ENCODE data around the gene EIF3I.

EIF3I gene

DNA sequence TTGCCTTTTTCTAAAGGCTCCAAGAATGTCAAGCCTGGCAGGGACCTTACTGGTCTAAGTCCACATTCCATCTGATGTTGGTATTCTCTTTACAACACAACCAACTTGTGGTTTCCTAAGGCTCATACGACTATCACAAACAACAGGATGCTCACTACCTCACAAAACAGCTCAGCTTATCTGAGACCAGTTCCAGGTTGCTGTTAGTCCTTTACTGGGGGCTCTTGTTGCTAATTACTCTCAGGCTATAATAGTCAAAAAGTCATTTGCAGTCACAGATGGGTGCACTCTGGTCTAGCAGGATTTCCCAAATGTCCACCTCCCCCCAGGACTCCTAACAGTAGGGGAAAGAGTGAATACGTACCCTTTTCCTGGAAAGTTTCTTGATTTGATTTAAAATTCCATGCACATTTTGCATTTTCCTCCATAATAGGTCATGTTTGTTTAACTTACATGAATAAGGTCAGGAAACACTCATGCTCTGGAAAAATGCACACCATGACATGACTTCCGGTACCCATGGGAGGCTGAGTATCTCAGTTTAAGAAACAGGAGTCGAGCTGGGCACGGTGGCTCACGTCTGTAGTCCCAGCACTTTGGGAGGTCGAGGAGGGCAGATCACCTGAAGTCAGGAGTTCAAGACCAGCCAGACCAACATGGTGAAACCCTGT, 44.8 kb downstream of the EIF3I start:
- no peak for DNase-seq (ENCODE audit: low read depth)

DNA sequence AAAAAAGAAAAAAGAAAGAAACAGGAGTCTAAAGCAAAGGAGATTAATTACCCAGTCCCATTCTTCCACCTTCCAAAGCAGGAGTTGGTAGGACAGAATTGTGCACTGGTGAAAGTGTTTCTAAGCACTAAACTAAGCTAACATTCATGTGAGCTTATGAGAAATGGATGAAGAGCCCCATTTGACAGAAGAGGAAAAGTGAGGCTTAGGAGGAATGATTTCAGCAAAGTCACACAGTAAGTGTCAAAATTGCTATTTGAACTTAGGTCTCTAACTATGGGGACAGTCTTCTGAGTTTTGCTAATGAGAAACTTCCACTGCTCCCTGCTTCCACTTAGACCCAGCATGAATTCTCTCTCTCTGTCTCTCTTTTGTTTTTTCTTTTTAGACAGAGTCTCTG, 47.5 kb downstream of the EIF3I start:
- DNase-seq (ENCODE audit: low read depth): no peak

GRCh38 chr1:32272557-32273390, 50.6 kb downstream of the EIF3I start:
- DNase-seq (ENCODE audit: low read depth): no peak

DNA sequence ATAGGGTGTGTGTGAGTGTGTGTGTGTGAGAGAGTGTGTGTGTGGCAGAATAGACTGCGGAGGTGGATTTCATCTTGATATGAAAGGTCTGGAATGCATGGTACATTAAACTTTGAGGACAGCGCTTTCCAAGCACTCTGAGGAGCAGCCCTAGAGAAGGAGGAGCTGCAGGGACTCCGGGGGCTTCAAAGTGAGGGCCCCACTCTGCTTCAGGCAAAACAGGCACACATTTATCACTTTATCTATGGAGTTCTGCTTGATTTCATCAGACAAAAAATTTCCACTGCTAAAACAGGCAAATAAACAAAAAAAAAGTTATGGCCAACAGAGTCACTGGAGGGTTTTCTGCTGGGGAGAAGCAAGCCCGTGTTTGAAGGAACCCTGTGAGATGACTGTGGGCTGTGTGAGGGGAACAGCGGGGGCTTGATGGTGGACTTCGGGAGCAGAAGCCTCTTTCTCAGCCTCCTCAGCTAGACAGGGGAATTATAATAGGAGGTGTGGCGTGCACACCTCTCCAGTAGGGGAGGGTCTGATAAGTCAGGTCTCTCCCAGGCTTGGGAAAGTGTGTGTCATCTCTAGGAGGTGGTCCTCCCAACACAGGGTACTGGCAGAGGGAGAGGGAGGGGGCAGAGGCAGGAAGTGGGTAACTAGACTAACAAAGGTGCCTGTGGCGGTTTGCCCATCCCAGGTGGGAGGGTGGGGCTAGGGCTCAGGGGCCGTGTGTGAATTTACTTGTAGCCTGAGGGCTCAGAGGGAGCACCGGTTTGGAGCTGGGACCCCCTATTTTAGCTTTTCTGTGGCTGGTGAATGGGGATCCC, 51.4 kb downstream of the EIF3I start:
- DNase-seq (ENCODE audit: low read depth): peak; percentile 73

GRCh38 chr1:32274646-32275340, 52.6 kb downstream of the EIF3I start:
- no peak for DNase-seq (ENCODE audit: low read depth)

DNA sequence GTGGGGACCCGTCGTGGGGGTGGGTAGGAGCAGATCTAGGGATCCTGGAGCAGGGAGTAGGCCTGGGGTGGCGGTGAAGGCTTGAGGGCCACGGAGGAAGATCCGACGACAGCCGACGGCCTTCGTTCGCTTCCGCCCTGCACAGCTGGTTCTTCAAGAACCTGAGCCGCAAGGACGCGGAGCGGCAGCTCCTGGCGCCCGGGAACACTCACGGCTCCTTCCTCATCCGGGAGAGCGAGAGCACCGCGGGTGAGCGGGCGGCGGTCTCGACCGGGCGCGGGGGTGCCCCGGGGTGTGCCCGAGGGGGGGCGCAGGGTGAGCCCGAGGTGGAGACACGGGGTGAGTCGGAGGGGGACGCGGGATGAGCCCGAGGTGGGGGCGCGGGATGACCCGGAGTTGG, 53.2 kb downstream of the EIF3I start:
- DNase-seq (ENCODE audit: low read depth): no peak

DNA sequence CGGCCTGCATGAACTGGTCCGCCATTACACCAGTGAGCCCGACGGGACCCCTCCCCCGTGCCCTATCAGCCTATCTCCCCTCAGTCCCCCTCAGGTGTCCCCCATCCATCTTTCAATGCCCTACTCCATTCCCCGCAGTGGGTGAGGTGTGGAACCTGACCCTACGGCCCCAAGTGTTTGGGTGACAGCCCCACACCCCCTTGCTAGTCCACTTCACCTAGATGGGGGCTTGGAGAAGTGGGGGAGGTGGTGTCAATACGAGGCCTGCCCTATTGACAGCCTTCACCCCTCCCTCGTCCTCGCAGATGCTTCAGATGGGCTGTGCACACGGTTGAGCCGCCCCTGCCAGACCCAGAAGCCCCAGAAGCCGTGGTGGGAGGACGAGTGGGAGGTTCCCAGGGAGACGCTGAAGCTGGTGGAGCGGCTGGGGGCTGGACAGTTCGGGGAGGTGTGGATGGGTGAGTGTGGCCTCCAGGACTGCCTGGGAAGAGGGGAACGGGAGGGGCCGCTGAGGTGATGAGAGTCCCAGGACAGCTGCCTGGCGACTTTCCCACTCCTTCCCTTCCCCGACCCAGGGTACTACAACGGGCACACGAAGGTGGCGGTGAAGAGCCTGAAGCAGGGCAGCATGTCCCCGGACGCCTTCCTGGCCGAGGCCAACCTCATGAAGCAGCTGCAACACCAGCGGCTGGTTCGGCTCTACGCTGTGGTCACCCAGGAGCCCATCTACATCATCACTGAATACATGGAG, 54.0 kb downstream of the EIF3I start:
- no peak for DNase-seq (ENCODE audit: low read depth)
